K562 (cell line): ENCODE data around the gene ATG13. TPM values are rescaled to one million over a fixed set of nuclear protein-coding genes. Genes with fewer than 3 reads are reported as not detected.

Experiments used
- ADNP ChIP-seq: fragments of 200-800 bp; sonication (Bioruptor generic); IDR thresholded peaks from 2 replicates; pipeline ENCODE4 v1.6.1; 2016; ENCODE audit warnings: missing genetic modification characterization, missing compliant biosample characterization
- ASH1L ChIP-seq: fragments of 450-650 bp; IDR thresholded peaks from 2 replicates; pipeline ENCODE4 v1.6.1; 2018; ENCODE audit warnings: borderline replicate concordance, mild to moderate bottlenecking, low read depth; ENCODE audit not compliant: partially characterized antibody
- BACH1 ChIP-seq: fragments of 200-800 bp; sonication (Bioruptor generic); IDR thresholded peaks from 2 replicates; pipeline ENCODE4 v1.6.1; 2016; ENCODE audit warnings: missing genetic modification characterization, missing compliant biosample characterization
- BCOR ChIP-seq: fragments of 450-650 bp; IDR thresholded peaks from 2 replicates; pipeline ENCODE4 v1.6.1; 2016
- DPF2 ChIP-seq: fragments of 450-650 bp; IDR thresholded peaks from 2 replicates; pipeline ENCODE4 v1.6.1; 2016
- FOS ChIP-seq: IDR thresholded peaks from 3 replicates; pipeline ENCODE4 v1.6.1; 2011; ENCODE audit not compliant: insufficient read length; ENCODE audit errors: extremely low read depth
- JUN ChIP-seq, 2 experiments: sonication (generic) in 1 of 2; formaldehyde crosslinking in 1 of 2; IDR thresholded peaks; 2 replicates each; pipeline versions ENCODE4 v1.6.1 to v1.8.0; 2012 to 2022; ENCODE audit warnings: borderline replicate concordance in 2 of 2, mild to moderate bottlenecking in 2 of 2, improper control_type of control experiment in 1 of 2, low read depth in 1 of 2, low read length in 1 of 2, missing genetic modification reagents in 1 of 2
- MYNN ChIP-seq, 2 experiments: sonication (generic); formaldehyde crosslinking in 1 of 2; IDR thresholded peaks; 2 replicates each; pipeline versions ENCODE4 v1.5.0 to v1.6.1; 2016 to 2020; ENCODE audit warnings: antibody characterized with exemption in 1 of 2, missing genetic modification reagents in 1 of 2
- NFATC3 ChIP-seq: fragments of 450-650 bp; IDR thresholded peaks from 2 replicates; pipeline ENCODE4 v1.6.1; 2017; ENCODE audit warnings: mild to moderate bottlenecking
- NRF1 ChIP-seq, 2 experiments: fragments of 450-650 bp; IDR thresholded peaks in 1 of 2; conservative IDR thresholded peaks in 1 of 2; 2 replicates each; pipeline ENCODE4 v1.6.1; 2014; ENCODE audit warnings: mild to moderate bottlenecking in 2 of 2
- SIRT6 ChIP-seq: IDR thresholded peaks from one replicate; pipeline ENCODE4 v1.6.1; 2012; ENCODE audit warnings: low read depth, mild to moderate bottlenecking, control low read depth, inconsistent platforms, low read length, moderate library complexity
- TCFL5 ChIP-seq: fragments of 250-450 bp; sonication (Bioruptor Pico); conservative IDR thresholded peaks from 2 replicates; pipeline ENCODE4 v1.6.1; 2021; ENCODE audit warnings: mild to moderate bottlenecking, moderate library complexity, matching md5 sums
- ZEB2 ChIP-seq: fragments of 450-650 bp; IDR thresholded peaks from 2 replicates; pipeline ENCODE4 v1.6.1; 2016
- ZNF274 ChIP-seq: IDR thresholded peaks from 2 replicates; pipeline ENCODE4 v1.6.1; 2011; ENCODE audit warnings: low read depth, mild to moderate bottlenecking, low read length, moderate library complexity, borderline replicate concordance
- ZNF696 ChIP-seq: fragments of 250-450 bp; sonication (Bioruptor Pico); conservative IDR thresholded peaks from 2 replicates; pipeline ENCODE4 v1.4.0; 2020; ENCODE audit warnings: mild to moderate bottlenecking, moderate library complexity
- ZNF766 ChIP-seq: fragments of 200-800 bp; sonication (Bioruptor generic); conservative IDR thresholded peaks from 2 replicates; pipeline ENCODE4 v1.6.1; 2016; ENCODE audit warnings: missing genetic modification characterization, missing compliant biosample characterization
- ZNF785 ChIP-seq: fragments of 250-450 bp; sonication (Bioruptor Pico); IDR thresholded peaks from 2 replicates; pipeline ENCODE4 v1.4.0; 2020; ENCODE audit warnings: mild to moderate bottlenecking
- polyA plus RNA-seq, 8 experiments: library from polyadenylated mRNA; depleted of rRNA in 4 of 8; stranded (reverse) in 5 of 8; unstranded in 3 of 8; fragments of >200 nt; fragmentation: Nextera tagmentation in 2 of 8; fragmentation: Illumina TruSeq in 1 of 8; extraction: Ambion mirVana in 2 of 8; extraction: Trizol in 1 of 8; gene quantifications; 2 replicates each; pipeline versions ENCODE4 v1.2.1 to v1.2.3, GENCODE V29; 2011 to 2014; ENCODE audit warnings: inconsistent platforms in 1 of 8, missing spikeins in 1 of 8
- total RNA-seq, 7 experiments: library from RNA; depleted of rRNA in 6 of 7; stranded (reverse); fragments of >200 nt in 6 of 7; fragmentation: Illumina TruSeq in 2 of 7; extraction: Trizol in 2 of 7; gene quantifications; 2 replicates each; pipeline versions ENCODE4 v1.2.1 to v1.2.3, GENCODE V29; 2011 to 2021; ENCODE audit warnings: low replicate concordance in 1 of 7
- TF ChIP-seq, protein P1 (sequence below), 2 experiments: fragments of 450-650 bp; IDR thresholded peaks; 2 replicates each; pipeline ENCODE4 v1.6.1; 2016; ENCODE audit warnings: mild to moderate bottlenecking in 2 of 2, borderline replicate concordance in 1 of 2, low read depth in 1 of 2, moderate library complexity in 1 of 2
- TF ChIP-seq, protein P2 (sequence below): sonication (generic); formaldehyde crosslinking; IDR thresholded peaks from 2 replicates; pipeline ENCODE4 v1.9.0; 2022; ENCODE audit warnings: mild to moderate bottlenecking, missing genetic modification reagents
- TF ChIP-seq, protein P3 (sequence below): fragments of 450-650 bp; formaldehyde crosslinking; IDR thresholded peaks from 2 replicates; pipeline ENCODE4 v1.4.0; 2020; ENCODE audit warnings: mild to moderate bottlenecking

The ATG13 gene
- total and polyA plus RNA-seq, 9 of the 15 experiments (the other 6 are each of a cell fraction or from before 2014, with no cell fraction given): 13.1 to 61.5 (median 36.5) TPM

DNA sequence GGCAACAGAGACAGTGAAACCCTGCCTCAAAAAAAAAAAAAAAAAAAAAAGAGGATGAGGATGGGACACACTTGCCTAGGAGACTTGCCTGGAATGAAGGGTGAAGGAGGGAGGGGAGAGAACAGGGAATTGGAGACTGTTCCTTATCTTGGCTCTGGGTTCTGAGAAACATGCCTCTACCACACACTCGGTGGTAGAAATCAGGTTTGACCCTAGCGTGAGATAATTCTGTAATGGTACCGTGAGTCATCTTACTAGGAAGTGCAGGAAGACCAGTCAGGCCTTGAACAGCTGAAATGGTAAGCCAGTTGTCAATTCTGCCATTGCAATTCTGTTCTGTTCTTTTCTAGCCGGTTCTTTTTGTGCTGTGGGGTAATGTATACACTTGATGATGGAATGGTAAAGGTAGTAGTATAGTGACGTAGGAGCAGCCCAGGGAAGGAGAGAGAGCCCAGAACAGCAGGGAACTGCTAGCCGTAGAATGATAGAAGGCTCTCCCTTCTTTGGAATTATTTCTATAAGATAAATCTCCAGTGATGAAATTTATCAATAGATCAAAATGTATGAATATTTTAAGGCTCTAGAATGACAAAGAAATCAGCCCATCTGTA, 19.6 kb upstream of the ATG13 start (continued):
- TF ChIP-seq, protein P1, sequence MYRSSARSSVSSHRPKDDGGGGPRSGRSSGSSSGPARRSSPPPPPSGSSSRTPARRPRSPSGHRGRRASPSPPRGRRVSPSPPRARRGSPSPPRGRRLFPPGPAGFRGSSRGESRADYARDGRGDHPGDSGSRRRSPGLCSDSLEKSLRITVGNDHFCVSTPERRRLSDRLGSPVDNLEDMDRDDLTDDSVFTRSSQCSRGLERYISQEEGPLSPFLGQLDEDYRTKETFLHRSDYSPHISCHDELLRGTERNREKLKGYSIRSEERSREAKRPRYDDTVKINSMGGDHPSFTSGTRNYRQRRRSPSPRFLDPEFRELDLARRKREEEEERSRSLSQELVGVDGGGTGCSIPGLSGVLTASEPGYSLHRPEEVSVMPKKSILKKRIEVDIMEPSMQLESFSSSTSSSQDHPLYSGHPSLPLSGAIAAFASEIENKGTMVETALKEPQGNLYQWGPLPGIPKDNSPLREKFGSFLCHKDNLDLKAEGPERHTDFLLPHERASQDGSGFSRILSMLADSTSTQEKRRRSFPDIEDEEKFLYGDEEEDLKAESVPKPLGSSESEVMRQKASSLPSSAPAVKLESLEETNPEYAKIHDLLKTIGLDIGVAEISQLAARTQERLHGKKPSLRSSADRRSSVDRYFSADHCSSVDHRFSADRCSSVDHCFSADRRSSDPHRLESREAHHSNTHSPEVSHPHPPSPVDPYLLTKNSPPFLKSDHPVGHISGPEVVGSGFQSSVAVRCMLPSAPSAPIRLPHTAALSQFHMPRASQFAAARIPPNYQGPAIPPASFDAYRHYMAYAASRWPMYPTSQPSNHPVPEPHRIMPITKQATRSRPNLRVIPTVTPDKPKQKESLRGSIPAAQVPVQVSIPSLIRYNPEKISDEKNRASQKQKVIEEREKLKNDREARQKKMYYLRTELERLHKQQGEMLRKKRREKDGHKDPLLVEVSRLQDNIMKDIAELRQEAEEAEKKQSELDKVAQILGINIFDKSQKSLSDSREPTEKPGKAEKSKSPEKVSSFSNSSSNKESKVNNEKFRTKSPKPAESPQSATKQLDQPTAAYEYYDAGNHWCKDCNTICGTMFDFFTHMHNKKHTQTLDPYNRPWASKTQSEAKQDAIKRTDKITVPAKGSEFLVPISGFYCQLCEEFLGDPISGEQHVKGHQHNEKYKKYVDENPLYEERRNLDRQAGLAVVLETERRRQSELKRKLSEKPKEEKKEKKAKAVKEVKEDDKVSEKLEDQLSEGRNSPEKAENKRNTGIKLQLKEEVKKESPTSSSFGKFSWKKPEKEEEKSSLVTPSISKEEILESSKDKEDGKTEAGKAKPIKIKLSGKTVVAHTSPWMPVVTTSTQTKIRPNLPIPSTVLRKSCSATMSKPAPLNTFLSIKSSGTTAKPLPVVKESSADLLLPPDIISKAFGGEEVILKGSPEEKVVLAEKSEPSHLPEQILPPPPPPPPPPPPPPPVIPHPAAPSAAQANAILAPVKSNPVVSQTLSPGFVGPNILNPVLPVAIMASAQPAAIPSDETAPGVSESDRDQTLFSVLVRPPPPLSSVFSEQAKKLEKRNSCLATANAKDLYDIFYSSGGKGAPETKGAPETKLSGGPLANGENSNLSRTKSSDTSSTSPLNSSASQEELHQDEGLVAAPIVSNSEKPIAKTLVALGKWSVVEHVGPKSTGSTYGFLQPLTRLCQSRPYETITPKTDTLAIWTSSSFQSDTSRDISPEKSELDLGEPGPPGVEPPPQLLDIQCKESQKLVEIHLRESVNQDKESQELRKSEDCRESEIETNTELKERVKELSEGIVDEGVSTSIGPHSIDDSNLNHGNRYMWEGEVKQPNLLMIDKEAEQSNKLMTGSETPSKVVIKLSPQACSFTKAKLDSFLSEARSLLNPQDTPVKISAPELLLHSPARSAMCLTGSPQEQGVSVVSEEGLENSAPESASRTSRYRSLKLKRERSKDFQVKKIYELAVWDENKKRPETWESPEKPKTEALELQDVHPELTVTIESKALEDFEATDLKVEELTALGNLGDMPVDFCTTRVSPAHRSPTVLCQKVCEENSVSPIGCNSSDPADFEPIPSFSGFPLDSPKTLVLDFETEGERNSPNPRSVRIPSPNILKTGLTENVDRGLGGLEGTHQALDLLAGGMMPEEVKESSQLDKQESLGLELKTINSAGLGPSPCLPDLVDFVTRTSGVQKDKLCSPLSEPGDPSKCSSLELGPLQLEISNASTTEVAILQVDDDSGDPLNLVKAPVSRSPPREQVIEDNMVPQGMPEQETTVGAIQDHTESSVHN (IDR thresholded peaks at IDR 0.05; ENCODE audit: borderline replicate concordance in 1 of 2, low read depth in 1 of 2): peak in 1 of 2 experiments; percentile 59; a peak in 2 of 4 replicates
- TF ChIP-seq ZNF766 (CRISPR knock-in tag) (no peak), JUN (IDR thresholded peaks at IDR 0.05; ENCODE audit: borderline replicate concordance, low read depth, low read length) (peak; percentile 88), JUN (CRISPR knock-in tag; IDR thresholded peaks at IDR 0.05; ENCODE audit: borderline replicate concordance) (no peak), ZEB2 (peak; percentile 69; the same call in 1 of the 2 replicates), MYNN (IDR thresholded peaks at IDR 0.05) (peak; percentile 76; the same call in 1 of the 2 replicates), MYNN (CRISPR knock-in tag; IDR thresholded peaks at IDR 0.05) (no peak), ZNF785 (CRISPR knock-in tag) (no peak), BCOR (peak; percentile 57; the same call in 1 of the 2 replicates), DPF2 (peak; percentile 94), SIRT6 (no peak), NFATC3 (no peak), FOS (no peak), ZNF274 (no peak), ASH1L (no peak), NRF1 (conservative IDR thresholded peaks at IDR 0.05 in 1 of 2, IDR thresholded peaks at IDR 0.05 in 1 of 2) (no peak), ADNP (tag) (no peak), ZNF696 (CRISPR knock-in tag) (no peak), TCFL5 (CRISPR knock-in tag) (no peak), BACH1 (tag) (no peak; the same call in 1 of the 2 replicates)
- TF ChIP-seq, protein P2, sequence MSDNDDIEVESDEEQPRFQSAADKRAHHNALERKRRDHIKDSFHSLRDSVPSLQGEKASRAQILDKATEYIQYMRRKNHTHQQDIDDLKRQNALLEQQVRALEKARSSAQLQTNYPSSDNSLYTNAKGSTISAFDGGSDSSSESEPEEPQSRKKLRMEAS (CRISPR knock-in tag): no peak
- TF ChIP-seq, protein P3, sequence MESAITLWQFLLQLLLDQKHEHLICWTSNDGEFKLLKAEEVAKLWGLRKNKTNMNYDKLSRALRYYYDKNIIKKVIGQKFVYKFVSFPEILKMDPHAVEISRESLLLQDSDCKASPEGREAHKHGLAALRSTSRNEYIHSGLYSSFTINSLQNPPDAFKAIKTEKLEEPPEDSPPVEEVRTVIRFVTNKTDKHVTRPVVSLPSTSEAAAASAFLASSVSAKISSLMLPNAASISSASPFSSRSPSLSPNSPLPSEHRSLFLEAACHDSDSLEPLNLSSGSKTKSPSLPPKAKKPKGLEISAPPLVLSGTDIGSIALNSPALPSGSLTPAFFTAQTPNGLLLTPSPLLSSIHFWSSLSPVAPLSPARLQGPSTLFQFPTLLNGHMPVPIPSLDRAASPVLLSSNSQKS (CRISPR knock-in tag): no peak
